Right kidney (tissue), 1 donor: Measurements from ENCODE around the gene SRRD.
"Not testable (repeated sequence)": the region's sequence is repeated elsewhere in the genome, so short reads cannot be mapped to it uniquely, and the experiment has no call there.

Source experiments
- DNase-seq: peaks from one replicate; pipeline ENCODE4 v3.0.0-alpha.2; 2016

The SRRD gene

GRCh38 chr22:26516503-26516902 is 32.8 kb downstream of the SRRD start:
- no peak for DNase-seq

- DNase-seq: no peak
Observed at GRCh38 chr22:26517429-26517828, 33.8 kb downstream of the SRRD start.

- DNase-seq: no peak
Observed at GRCh38 chr22:26522012-26522411, 38.3 kb downstream of the SRRD start.

GRCh38 chr22:26522592-26522991 is 38.9 kb downstream of the SRRD start:
- no peak for DNase-seq

- no peak for DNase-seq
Observed at GRCh38 chr22:26524870-26525269, 41.2 kb downstream of the SRRD start.

- DNase-seq: no peak
Observed at GRCh38 chr22:26525946-26526564, 42.4 kb downstream of the SRRD start.

GRCh38 chr22:26527167-26527566 is 43.5 kb downstream of the SRRD start:
- DNase-seq: no peak

- no peak for DNase-seq
Observed at GRCh38 chr22:26527574-26528465, 44.1 kb downstream of the SRRD start.

- DNase-seq: not testable (repeated sequence)
Observed at GRCh38 chr22:26528518-26528917, 44.8 kb downstream of the SRRD start.

GRCh38 chr22:26529345-26529744 is 45.7 kb downstream of the SRRD start:
- no peak for DNase-seq

GRCh38 chr22:26534171-26534855 is 50.6 kb downstream of the SRRD start:
- no peak for DNase-seq

- DNase-seq: no peak
Observed at GRCh38 chr22:26534874-26535602, 51.4 kb downstream of the SRRD start.

GRCh38 chr22:26535603-26535908 is 51.9 kb downstream of the SRRD start:
- no peak for DNase-seq

GRCh38 chr22:26536056-26536761 is 52.5 kb downstream of the SRRD start:
- no peak for DNase-seq

- no peak for DNase-seq
Observed at GRCh38 chr22:26536762-26537134, 53.1 kb downstream of the SRRD start.

- no peak for DNase-seq
Observed at GRCh38 chr22:26540119-26540518, 56.4 kb downstream of the SRRD start.

GRCh38 chr22:26541167-26541819 is 57.6 kb downstream of the SRRD start:
- no peak for DNase-seq

- DNase-seq: no peak
Observed at GRCh38 chr22:26542831-26543230, 59.2 kb downstream of the SRRD start.
